ENCODE measurements around the gene DUSP10. TPM values are rescaled to one million over a fixed set of nuclear protein-coding genes. Genes with fewer than 3 reads are reported as not detected.

DUSP10 gene
- total and polyA plus RNA-seq, 9 donors: 0.81 to 8.5 (median 2.0) TPM

DNA sequence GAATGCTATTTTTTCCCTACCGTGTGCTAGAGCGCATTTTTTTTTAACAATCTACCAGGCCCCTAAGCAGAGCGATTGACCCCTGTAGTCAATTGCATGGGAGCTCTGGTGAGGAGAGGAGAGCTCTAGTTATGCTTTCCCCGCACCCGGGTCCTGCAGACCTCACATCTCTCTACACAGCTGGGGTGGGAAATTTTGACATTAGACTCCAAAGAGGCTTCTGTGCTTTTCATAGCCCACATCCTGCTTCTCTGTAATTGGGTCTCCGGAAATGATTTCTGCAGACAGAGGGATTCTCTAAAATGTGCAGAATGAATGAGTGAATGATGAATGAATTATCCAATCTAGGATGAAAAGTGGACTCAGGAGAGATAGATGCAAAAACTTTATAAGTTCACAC is 41.5 kb upstream of the DUSP10 start:
- TF ChIP-seq EP300 (IDR thresholded peaks at IDR 0.05) (no peak), CTCF (IDR thresholded peaks at IDR 0.05) (no peak), POLR2A (IDR thresholded peaks at IDR 0.05) (no peak)
- WGBS, 3 donors: 65 to 70% (median 70%) methylated on average over 6 of the region's 6 CpGs
- intact Hi-C loops (cut with DNase I): no loop called here
- DNase-seq: no peak
- Histone ChIP-seq H3K4me3 (no peak overlapping the region), H3K27me3 (no peaks in the 10 kb centered on the region), H3K36me3 (no peaks in the 10 kb centered on the region), H3K9me3 (no peaks in the 10 kb centered on the region), H3K27ac (no peak overlapping the region), H3K4me1 (ENCODE audit: insufficient read depth) (no peaks in the 10 kb centered on the region)

DNA sequence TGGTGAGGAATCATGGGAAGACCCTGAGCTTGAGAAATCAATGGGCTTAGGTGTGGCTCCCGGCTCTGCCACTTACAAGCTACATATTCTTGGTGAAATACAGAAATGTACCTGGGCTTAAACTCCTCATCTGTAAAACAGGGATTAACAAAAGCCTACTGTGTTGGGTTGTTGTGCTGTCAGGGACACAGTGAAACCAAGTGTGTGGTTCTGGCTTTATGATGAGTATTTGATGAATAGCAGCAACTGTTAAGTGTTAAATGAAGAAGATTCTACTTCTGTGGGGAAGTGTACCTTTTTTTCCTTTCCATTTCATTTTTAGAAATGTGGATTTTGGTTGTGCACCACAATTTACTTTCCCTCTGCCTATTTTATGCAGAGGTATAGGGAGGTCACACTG is 41.1 kb upstream of the DUSP10 start:
- no peak overlapping the region for H3K4me3 ChIP-seq
- H3K4me1 ChIP-seq (ENCODE audit: insufficient read depth): no peaks in the 10 kb centered on the region
- intact Hi-C loops (cut with DNase I): no loop called here
- no peak overlapping the region for H3K27ac ChIP-seq
- TF ChIP-seq EP300 (IDR thresholded peaks at IDR 0.05) (no peak), CTCF (IDR thresholded peaks at IDR 0.05) (no peak), POLR2A (IDR thresholded peaks at IDR 0.05) (no peak)
- H3K9me3 ChIP-seq: no peaks in the 10 kb centered on the region
- no peaks in the 10 kb centered on the region for H3K36me3 ChIP-seq
- no peaks in the 10 kb centered on the region for H3K27me3 ChIP-seq
- WGBS, 3 donors: 95 to 100% (median 100%) methylated on average over 1 of the region's 1 CpG
- no peak for DNase-seq

DNA sequence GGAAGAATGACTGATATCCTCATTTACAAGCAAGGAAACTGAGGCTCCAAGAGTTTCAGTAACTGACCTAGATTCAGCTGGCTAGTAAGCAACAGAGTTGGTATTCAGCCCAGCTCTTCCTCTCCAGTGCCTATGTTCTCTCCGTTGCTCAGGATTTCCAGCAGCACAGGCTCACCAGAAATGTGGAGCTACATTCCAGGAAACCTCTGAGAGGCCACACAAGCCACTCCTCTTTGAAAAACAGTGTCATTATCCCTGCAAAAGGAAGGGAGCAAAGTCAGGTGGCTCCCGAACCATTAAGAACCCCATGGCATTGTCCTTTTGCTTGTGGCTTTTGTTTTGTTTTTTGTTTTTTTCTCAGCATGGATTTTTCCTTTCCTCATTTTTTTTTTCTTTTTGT is 40.6 kb upstream of the DUSP10 start:
- WGBS, 3 donors: 61 to 71% (median 69%) methylated on average over 2 of the region's 2 CpGs
- no peak for DNase-seq
- Histone ChIP-seq H3K4me3 (no peak overlapping the region), H3K36me3 (no peaks in the 10 kb centered on the region), H3K27me3 (no peaks in the 10 kb centered on the region), H3K27ac (no peak overlapping the region), H3K9me3 (no peaks in the 10 kb centered on the region), H3K4me1 (ENCODE audit: insufficient read depth) (no peaks in the 10 kb centered on the region)
- intact Hi-C loops (cut with DNase I): no loop called here
- TF ChIP-seq EP300 (IDR thresholded peaks at IDR 0.05) (no peak), CTCF (IDR thresholded peaks at IDR 0.05) (no peak), POLR2A (IDR thresholded peaks at IDR 0.05) (no peak)

GRCh38 chr1:221781102-221781755 is 39.3 kb upstream of the DUSP10 start:
- TF ChIP-seq CTCF (IDR thresholded peaks at IDR 0.05) (no peak), POLR2A (IDR thresholded peaks at IDR 0.05) (no peak), EP300 (IDR thresholded peaks at IDR 0.05) (no peak)
- Histone ChIP-seq H3K27ac (no peak overlapping the region), H3K27me3 (no peaks in the 10 kb centered on the region), H3K4me1 (ENCODE audit: insufficient read depth) (no peaks in the 10 kb centered on the region), H3K9me3 (no peaks in the 10 kb centered on the region), H3K4me3 (no peak overlapping the region), H3K36me3 (no peaks in the 10 kb centered on the region)
- no peak for DNase-seq
- intact Hi-C loops (cut with DNase I): no loop called here
- 80 to 86% (median 81%) methylated on average over 7 of the region's 7 CpGs for WGBS, 3 donors

Data from ovary (tissue), 9 donors.